Keratinocyte (primary cell): Measurements from ENCODE around the gene ASPSCR1. TPM values are rescaled to one million over a fixed set of nuclear protein-coding genes. Genes with fewer than 3 reads are reported as not detected.

Experiments
- DNase-seq: peaks from one replicate; pipeline ENCODE4 v3.0.0-alpha.2; 2011; ENCODE audit warnings: low read depth, missing footprints, low spot score
- FAIRE-seq: peaks from 2 replicates; lab custom pipeline; 2011; peaks lifted over from hg19 to GRCh38; lab: Jason Lieb, UNC
- H2AFZ ChIP-seq: 2 replicates; pipeline ENCODE4 v1.6.0; 2012; ENCODE audit warnings: low read length, control low read depth, inconsistent platforms; ENCODE audit not compliant: control insufficient read depth
- H3K27ac ChIP-seq: 2 replicates; pipeline ENCODE4 v1.5.1; 2011; ENCODE audit warnings: low read length; ENCODE audit not compliant: control insufficient read depth, insufficient read depth
- H3K27me3 ChIP-seq: 3 replicates; pipeline ENCODE4 v1.6.0; 2011; ENCODE audit warnings: low read length; ENCODE audit not compliant: control insufficient read depth, insufficient read depth; ENCODE audit errors: extremely low read depth
- H3K36me3 ChIP-seq, 2 experiments: 2 replicates in 1 of 2; 3 replicates in 1 of 2; pipeline ENCODE4 v1.5.1; 2011; ENCODE audit warnings: low read length in 2 of 2, mild to moderate bottlenecking in 1 of 2; ENCODE audit not compliant: control insufficient read depth in 2 of 2, insufficient read depth in 2 of 2; ENCODE audit errors: extremely low read depth in 1 of 2
- H3K4me1 ChIP-seq: 3 replicates; pipeline ENCODE4 v1.5.1; 2011; ENCODE audit warnings: low read length; ENCODE audit not compliant: control insufficient read depth, insufficient read depth; ENCODE audit errors: extremely low read depth
- H3K4me2 ChIP-seq: 3 replicates; pipeline ENCODE4 v1.6.0; 2011; ENCODE audit warnings: low read depth, low read length; ENCODE audit not compliant: control insufficient read depth, insufficient read depth; ENCODE audit errors: extremely low read depth
- H3K4me3 ChIP-seq, 3 experiments: fragments of 200-600 bp in 1 of 3; sonication (generic) in 1 of 3; 2 replicates in 2 of 3; 3 replicates in 1 of 3; pipeline ENCODE4 v1.5.1; 2011 to 2016; ENCODE audit warnings: low read length in 3 of 3, mild to moderate bottlenecking in 3 of 3, control low read depth in 2 of 3, inconsistent platforms in 1 of 3, low read depth in 1 of 3, mixed read lengths in 1 of 3, mixed run types in 1 of 3, moderate library complexity in 1 of 3; ENCODE audit not compliant: control insufficient read depth in 2 of 3, insufficient read depth in 2 of 3; ENCODE audit errors: extremely low read depth in 1 of 3
- H3K79me2 ChIP-seq: 2 replicates; pipeline ENCODE4 v1.6.0; 2012; ENCODE audit warnings: low read length; ENCODE audit not compliant: control insufficient read depth, insufficient read depth
- H3K9ac ChIP-seq: 3 replicates; pipeline ENCODE4 v1.6.0; 2011; ENCODE audit warnings: low read length; ENCODE audit not compliant: control insufficient read depth, insufficient read depth; ENCODE audit errors: extremely low read depth
- H3K9me1 ChIP-seq: 3 replicates; pipeline ENCODE4 v1.6.0; 2011; ENCODE audit warnings: low read length; ENCODE audit not compliant: control insufficient read depth, insufficient read depth; ENCODE audit errors: extremely low read depth
- H3K9me3 ChIP-seq: 2 replicates; pipeline ENCODE4 v1.5.1; 2012; ENCODE audit warnings: low read depth, low read length; ENCODE audit not compliant: control insufficient read depth
- H4K20me1 ChIP-seq: 3 replicates; pipeline ENCODE4 v1.6.0; 2011; ENCODE audit warnings: low read length; ENCODE audit not compliant: control insufficient read depth, insufficient read depth; ENCODE audit errors: extremely low read depth
- EZH2 ChIP-seq: IDR thresholded peaks from one replicate; pipeline ENCODE4 v1.6.1; 2012; ENCODE audit warnings: inconsistent platforms, mild to moderate bottlenecking, low read length, moderate library complexity
- dilution Hi-C: fragments of 300-500 bp; cut with MboI; formaldehyde crosslinking; loops from one replicate; pipeline ENCODE4 v1.7.0; 2020; ENCODE audit warnings: low sequenced_read_pairs; ENCODE audit not compliant: extremely low pct_ligation_motif_present
- polyA minus RNA-seq, 3 experiments: library from RNA; depleted of rRNA, polyadenylated mRNA; stranded (reverse); fragments of >200 nt; gene quantifications; 1 replicate in 1 of 3; 2 replicates in 1 of 3; 3 replicates in 1 of 3; pipeline ENCODE4 v1.2.3, GENCODE V29; 2011
- polyA plus RNA-seq, 5 experiments: library from polyadenylated mRNA; depleted of rRNA in 3 of 5; stranded (reverse) in 3 of 5; stranded (forward) in 1 of 5; unstranded in 1 of 5; fragments of >200 nt; gene quantifications; 1 replicate in 1 of 5; 2 replicates in 3 of 5; 3 replicates in 1 of 5; pipeline versions ENCODE4 v1.2.1 to v1.2.3, GENCODE V29; 2011 to 2012; ENCODE audit warnings: missing spikeins in 2 of 5, low read depth in 1 of 5, low replicate concordance in 1 of 5
- TF ChIP-seq, protein P1 (sequence below), 3 experiments: IDR thresholded peaks in 1 of 3; conservative IDR thresholded peaks in 1 of 3; optimal IDR thresholded peaks in 1 of 3; 2 replicates in 2 of 3; 3 replicates in 1 of 3; pipeline versions ENCODE3 to v1.5.1; 2011; ENCODE audit warnings: low read length in 3 of 3, mild to moderate bottlenecking in 3 of 3, moderate library complexity in 2 of 3, control low read depth in 1 of 3, inconsistent platforms in 1 of 3; ENCODE audit not compliant: insufficient read depth in 2 of 3; ENCODE audit errors: extremely low read depth in 1 of 3

ASPSCR1 gene
- polyA plus RNA-seq (5.2 to 8.3 TPM (median 6.7 TPM) in 3 replicates), polyA minus RNA-seq (4.7 to 10.0 TPM (median 6.3 TPM) in 3 replicates)
- 5.0 TPM for polyA plus RNA-seq (2011; ENCODE audit: low read depth)
- polyA plus RNA-seq (2011; cell fraction: cytosol; rRNA removed): 3.0 and 9.1 TPM in 2 replicates
- 8.5 and 12.9 TPM in 2 replicates for polyA plus RNA-seq (2011; cell fraction: nucleus; rRNA removed)
- 11.5 TPM in 2 replicates for polyA plus RNA-seq (2012; ENCODE audit: low replicate concordance)
- 24.2 TPM for polyA minus RNA-seq (2011; cell fraction: cytosol; rRNA and poly(A)+ RNA removed)
- 6.4 and 8.9 TPM in 2 replicates for polyA minus RNA-seq (2011; cell fraction: nucleus; rRNA and poly(A)+ RNA removed)

DNA sequence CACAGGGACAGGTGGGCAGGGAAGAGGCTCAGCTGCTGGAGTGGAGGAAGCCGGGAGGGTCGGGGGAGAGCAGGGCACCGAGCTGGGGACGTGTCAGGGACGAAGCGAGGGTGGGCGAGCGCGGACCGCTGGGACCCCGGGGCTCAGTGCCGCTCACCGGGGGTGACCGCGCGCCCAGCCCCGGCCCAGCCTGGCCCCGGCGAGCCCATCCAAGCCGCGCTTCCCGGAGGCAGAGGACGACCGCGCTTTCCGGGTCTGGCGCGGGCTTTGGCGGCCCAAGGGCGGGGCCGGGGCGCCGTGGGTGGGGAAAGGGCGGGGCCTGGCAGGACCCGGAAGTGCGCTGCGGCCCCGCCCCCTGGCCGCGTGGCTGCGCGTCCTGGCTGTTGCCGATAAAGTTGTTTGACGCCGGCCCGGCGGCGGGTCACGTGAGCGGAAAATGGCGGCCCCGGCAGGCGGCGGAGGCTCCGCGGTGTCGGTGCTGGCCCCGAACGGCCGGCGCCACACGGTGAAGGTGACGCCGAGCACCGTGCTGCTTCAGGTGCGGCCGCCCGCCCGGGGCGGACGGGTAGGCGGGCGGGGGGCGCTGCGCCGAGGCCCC lies at the start of gene ASPSCR1:
ASPSCR1 (plus strand) TSS at position 419 of the 598 bp plus-strand sequence; CDS start at position 437, 18 bp downstream.
- dilution Hi-C loops: no loop called here
- Histone ChIP-seq H3K36me3 (peaks cover 0 to under 1% of the 10 kb centered on the region in 2 experiments), H3K4me1 (peaks cover 14% of the 10 kb centered on the region), H3K9me1 (no peaks in the 10 kb centered on the region), H4K20me1 (no peaks in the 10 kb centered on the region), H3K79me2 (no peaks in the 10 kb centered on the region), H3K4me2 (peak within 1 kb of the TSS; percentile 83), H3K9me3 (no peaks in the 10 kb centered on the region), H3K27ac (peak within 1 kb of the TSS; percentile 82), H2AFZ (peak within 1 kb of the TSS; percentile 91), H3K9ac (peak within 1 kb of the TSS; percentile 86), H3K4me3 (peak within 1 kb of the TSS; percentile 77 to 87 (median 83)), H3K27me3 (no peaks in the 10 kb centered on the region)
- FAIRE-seq: no peak
- peak; percentile 23 for DNase-seq
- TF ChIP-seq, protein P1, sequence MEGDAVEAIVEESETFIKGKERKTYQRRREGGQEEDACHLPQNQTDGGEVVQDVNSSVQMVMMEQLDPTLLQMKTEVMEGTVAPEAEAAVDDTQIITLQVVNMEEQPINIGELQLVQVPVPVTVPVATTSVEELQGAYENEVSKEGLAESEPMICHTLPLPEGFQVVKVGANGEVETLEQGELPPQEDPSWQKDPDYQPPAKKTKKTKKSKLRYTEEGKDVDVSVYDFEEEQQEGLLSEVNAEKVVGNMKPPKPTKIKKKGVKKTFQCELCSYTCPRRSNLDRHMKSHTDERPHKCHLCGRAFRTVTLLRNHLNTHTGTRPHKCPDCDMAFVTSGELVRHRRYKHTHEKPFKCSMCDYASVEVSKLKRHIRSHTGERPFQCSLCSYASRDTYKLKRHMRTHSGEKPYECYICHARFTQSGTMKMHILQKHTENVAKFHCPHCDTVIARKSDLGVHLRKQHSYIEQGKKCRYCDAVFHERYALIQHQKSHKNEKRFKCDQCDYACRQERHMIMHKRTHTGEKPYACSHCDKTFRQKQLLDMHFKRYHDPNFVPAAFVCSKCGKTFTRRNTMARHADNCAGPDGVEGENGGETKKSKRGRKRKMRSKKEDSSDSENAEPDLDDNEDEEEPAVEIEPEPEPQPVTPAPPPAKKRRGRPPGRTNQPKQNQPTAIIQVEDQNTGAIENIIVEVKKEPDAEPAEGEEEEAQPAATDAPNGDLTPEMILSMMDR (optimal IDR thresholded peaks at IDR 0.05 in 1 of 3, IDR thresholded peaks at IDR 0.05 in 1 of 3, conservative IDR thresholded peaks at IDR 0.05 in 1 of 3; ENCODE audit: extremely low read depth in 1 of 3, insufficient read depth in 2 of 3, low read length in 3 of 3): no peak
- TF ChIP-seq EZH2: no peak

DNA sequence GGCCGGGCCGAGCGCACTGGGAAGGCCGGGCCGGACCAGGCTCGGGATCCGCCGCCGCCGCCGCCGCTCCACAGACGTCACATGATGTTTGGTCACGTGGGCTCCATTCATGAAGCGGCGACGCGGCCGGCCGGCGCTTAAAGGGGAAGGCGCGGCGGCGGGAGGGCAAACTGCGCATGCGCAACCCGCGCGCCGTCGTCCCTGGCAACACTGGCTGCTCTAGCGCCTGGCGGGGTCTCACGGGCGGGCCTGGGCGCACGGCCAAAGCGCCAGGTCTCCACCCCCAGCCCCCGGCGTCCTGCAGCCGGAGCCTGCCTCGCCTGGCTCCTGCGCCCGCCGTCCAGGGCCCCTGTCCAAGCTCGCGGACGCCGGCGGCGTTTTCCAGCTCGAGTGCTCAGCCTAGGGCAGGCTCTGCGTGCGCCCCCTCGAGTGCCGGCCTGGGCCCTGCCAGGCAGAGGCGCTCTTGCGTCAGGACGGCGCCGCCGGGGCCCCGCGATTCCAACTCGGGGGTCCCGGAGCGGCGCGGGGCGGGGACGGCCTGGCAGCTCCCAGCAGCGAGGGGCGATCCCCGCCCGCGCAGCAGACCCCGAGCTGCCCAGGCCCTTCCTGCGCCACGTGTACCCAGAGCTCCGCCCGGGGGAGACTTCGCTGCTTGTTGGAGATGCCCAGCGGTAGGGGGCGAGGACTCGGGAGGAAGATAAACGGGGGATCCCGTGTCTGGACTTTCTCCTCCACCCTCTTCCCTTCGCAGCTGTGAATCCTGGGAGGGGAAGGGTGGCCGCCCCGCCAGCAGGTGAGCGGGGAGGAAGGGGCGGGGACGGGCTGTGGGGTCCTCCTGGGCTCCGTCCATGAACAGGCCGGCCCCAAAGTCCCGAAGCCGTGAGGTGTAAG lies 49.5 kb upstream of the ASPSCR1 start, which contains the start of gene MAFG:
MAFG (minus strand) TSS at position 83 of the 891 bp plus-strand sequence. CDS start 4,550 bp downstream, outside the sequence.
- no peaks in the 10 kb centered on the region for H3K27me3 ChIP-seq
- dilution Hi-C loops: no loop called here
- peak within 1 kb of the TSS; percentile 88 for H3K9ac ChIP-seq
- H3K36me3 ChIP-seq: no peaks in the 10 kb centered on the region
- H3K27ac ChIP-seq: peak within 1 kb of the TSS; percentile 85
- H3K4me3 ChIP-seq: peak within 1 kb of the TSS; percentile 78 to 84 (median 79)
- peaks cover 5% of the 10 kb centered on the region for H4K20me1 ChIP-seq
- TF ChIP-seq EZH2: no peak
- TF ChIP-seq, protein P1 (optimal IDR thresholded peaks at IDR 0.05 in 1 of 3, IDR thresholded peaks at IDR 0.05 in 1 of 3, conservative IDR thresholded peaks at IDR 0.05 in 1 of 3; ENCODE audit: extremely low read depth in 1 of 3, insufficient read depth in 2 of 3, low read length in 3 of 3): peak in 1 of 3 experiments; percentile 44
- no peaks in the 10 kb centered on the region for H3K9me3 ChIP-seq
- no peaks in the 10 kb centered on the region for H3K9me1 ChIP-seq
- H2AFZ ChIP-seq: peak within 1 kb of the TSS; percentile 24
- FAIRE-seq: no peak
- H3K4me2 ChIP-seq: peak within 1 kb of the TSS; percentile 84
- peaks cover 33% of the 10 kb centered on the region for H3K4me1 ChIP-seq
- DNase-seq: no peak
- H3K79me2 ChIP-seq: peaks cover 40% of the 10 kb centered on the region
